SK-MEL-5 (cell line): ENCODE results near the gene EEF2KMT. TPM values are rescaled to one million over a fixed set of nuclear protein-coding genes. Genes with fewer than 3 reads are reported as not detected.
"Not testable (repeated sequence)": the region's sequence is repeated elsewhere in the genome, so short reads cannot be mapped to it uniquely, and the experiment has no call there.

Source experiments
- DNase-seq: peaks from one replicate; pipeline ENCODE4 v3.0.0-alpha.2; 2016; ENCODE audit warnings: low read depth, low spot score
- in situ Hi-C: cut with HindIII; loops from 2 replicates; pipeline ENCODE4 v1.10.0; 2016; ENCODE audit warnings: low sequenced_read_pairs, high pct_unique_total_duplicates, low pct_unique_long_range_greater_than_20kb
- polyA plus RNA-seq, 2 experiments: library from polyadenylated mRNA; depleted of rRNA; stranded (reverse); fragments of >200 nt; gene quantifications; 2 replicates each; pipeline ENCODE4 v1.2.3, GENCODE V29; 2015
- total RNA-seq: library from RNA; depleted of rRNA; stranded (reverse); fragments of >200 nt; shearing (Covaris generic); gene quantifications from 2 replicates; pipeline ENCODE4 v1.2.3, GENCODE V29; 2014; rRNA removed

Gene EEF2KMT, protein sequence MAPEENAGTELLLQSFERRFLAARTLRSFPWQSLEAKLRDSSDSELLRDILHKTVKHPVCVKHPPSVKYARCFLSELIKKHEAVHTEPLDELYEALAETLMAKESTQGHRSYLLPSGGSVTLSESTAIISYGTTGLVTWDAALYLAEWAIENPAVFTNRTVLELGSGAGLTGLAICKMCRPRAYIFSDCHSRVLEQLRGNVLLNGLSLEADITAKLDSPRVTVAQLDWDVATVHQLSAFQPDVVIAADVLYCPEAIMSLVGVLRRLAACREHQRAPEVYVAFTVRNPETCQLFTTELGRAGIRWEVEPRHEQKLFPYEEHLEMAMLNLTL
- 16.4 and 24.1 TPM in 2 replicates for total RNA-seq
- 25.7 and 29.0 TPM in 2 replicates for polyA plus RNA-seq (2015; cell fraction: cytosol; rRNA removed)
- 29.6 and 33.7 TPM in 2 replicates for polyA plus RNA-seq (2015; cell fraction: nucleus; rRNA removed)

DNA sequence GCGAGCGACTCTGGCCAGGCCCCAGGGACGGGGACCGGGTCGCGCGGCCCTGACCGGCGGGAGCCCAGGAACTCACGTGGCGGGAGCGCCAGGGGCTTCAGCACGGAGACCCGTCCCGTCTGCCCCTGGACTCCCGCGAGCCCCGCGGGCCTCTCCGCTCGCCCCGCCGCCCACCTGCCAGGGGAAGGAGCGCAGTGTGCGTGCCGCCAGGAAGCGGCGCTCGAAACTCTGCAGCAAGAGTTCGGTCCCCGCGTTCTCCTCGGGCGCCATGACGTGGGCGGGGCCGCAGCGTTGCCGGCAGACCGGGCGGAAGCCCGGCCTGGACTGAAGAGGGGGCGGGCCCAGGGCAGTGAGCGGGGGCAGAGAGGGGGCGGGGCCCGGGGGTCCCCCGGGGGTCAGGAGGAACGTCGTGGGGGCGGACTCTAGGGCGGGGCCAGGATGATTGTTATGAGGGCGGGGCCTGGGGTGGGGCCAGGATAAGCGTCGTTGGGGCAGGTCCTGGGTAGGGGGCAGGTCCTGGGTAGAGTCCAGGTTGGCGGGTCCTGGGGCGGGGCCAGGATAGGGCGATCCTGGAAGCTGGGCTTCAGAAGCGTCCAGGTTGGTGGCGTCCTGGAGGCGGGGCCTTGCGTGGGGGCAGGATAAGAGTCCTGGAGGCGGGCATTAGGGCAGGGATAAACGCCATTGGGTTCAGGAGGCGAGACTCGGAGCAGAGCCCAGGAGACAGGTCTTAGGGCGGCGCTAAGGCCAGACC is at the start of gene EEF2KMT:
Gene EEF2KMT, minus strand, starts transcription at position 326 of the 751 bp plus-strand sequence. Its CDS starts 56 bp downstream, at position 270.
- in situ Hi-C loops, result not testable (repeated sequence)
- peak; percentile 99 for DNase-seq

DNA sequence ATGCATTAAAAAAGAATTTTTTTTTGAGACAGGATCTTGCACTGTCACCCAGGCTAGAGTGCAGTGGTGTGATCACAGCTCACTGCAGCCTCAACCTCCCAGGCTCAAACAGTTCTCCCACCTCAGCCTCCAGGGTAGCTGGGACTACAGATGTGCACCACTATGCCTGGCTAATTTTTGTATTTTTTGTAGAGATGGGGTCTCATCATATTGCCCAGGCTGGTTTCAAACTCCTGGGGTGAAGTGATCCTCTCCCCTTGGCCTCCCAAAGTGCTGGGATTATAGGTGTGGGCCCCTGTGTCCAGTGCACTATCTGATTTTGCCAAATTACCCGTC is 47.0 kb upstream of the EEF2KMT start:
- in situ Hi-C loops, DNase-seq: not testable (repeated sequence)

DNA sequence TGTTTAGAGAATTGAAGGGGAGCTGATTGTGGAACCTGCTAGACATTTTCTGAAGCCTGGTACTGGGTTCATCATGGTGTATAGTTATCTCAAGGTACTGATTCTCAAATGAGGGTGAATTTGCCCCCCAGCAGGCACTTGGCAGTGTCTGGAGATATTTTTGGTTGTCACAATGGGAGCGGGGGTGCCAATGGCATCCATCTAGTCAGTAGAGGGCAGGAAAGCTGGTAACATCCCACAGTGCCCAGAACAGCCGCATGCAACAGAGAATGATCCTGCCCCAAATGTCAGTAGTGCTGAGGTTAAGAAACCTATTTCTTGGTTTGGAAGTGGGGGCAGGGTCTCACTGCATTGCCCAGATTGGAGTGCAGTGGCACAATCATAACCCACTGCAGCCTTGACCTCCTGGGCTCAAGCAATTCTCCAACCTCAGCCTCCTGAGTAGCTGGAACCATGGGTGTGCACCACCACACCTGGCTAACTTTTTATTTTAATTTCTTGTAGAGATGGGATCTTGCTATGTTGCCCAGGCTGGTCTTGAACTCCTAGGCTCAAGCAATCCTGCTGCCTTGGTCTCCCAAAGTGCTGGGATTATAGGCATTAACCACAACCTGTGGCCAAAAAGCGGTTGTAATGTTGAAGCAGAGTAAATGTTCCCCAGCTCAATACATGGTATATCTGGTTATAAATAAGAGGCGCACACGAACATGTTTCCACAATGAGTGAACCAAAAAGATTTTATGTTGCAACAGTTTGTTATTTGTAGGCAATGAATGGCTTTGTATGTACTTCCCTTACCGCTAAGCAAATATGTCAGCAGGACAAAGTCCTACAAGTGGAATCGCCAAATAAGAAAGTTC is 46.4 kb upstream of the EEF2KMT start:
- in situ Hi-C loops, result no loop called here
- DNase-seq, result no peak

DNA sequence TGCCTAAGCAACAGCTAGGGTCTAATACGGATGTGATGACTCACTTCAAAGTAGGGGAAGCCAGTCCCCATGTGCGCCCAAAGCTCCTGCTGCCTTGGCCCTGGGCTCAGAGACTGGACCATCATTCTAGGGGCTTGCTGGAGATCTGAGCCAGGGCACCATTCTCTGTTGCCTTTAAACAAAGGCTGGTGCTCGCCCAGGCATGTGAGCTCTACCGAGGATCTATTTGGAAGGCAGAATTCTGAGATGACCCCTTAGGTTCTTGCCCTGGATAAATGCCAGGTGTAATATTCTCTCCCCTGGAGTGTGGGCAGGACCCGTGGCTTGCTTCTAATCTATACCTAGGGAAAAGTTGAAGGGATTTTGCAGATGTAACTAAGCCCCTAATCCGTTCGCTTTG is 42.6 kb upstream of the EEF2KMT start:
- in situ Hi-C loops, DNase-seq: not testable (repeated sequence)

DNA sequence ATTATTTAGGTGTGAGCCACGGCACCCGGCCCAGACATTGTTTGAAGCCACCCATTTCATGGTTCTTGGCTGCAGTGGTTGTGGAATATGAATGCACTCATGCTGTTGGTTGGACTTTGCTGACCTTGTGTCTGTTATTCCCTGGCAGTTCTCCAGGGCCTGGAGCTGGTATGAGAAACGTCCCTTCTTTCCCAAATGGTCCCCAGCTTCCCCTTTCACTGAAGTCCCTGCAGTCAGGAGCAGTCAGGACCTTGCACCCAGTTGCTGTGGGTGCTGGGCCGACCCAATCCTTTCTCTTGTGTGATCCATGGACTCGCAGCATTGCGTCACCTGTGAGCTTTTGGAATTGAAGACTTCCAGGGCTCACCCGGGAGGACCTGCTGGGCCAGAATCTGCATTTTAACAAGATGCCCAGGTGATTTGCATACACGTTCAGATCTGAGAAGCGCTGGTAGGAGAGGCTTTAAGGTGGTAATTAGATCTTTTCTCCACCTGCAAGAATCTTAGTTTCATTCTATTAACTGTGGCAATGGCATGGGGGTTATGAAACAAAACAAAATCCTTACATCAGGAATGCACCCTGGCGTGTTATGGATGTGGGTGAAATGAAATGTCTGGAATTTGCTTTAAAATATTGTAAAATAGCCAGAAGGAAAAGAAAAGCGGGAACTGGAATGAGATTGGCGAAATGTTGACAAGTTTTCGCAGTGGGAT is 37.3 kb upstream of the EEF2KMT start:
- DNase-seq, in situ Hi-C loops: not testable (repeated sequence)

DNA sequence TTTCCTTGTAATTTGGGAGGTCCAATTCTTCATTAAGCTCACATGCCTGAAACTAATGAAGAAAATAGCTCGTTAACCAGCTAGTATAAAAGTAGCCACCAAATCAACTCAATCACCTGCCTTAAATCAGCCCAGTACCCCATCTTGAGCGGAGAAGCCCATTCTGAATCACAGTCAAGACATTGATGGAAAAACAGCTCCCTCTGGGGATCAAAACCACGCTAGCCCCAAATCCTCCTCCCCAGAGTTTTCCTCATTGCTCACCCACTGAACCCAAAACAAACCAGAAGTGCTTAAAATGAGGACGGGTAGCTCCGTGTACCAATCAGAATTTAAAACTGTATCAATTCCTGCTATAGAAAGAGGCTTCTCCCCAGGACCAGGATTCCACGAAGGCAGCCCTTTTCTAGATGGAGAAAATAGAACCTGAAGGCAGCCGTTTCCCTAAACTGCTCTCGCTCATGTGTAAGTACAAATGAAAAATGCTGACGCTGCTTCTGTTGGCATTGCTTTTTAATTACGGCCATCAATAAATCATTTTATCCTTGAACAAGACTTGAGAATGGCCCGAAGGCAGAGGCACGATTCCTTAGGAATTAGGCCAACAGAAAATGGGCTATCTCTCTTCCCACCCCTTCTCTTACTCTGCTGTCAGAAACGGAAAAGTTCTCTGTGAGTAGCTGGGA is 35.5 kb upstream of the EEF2KMT start:
- DNase-seq, result peak; percentile 1
- in situ Hi-C loops, result not testable (repeated sequence)

DNA sequence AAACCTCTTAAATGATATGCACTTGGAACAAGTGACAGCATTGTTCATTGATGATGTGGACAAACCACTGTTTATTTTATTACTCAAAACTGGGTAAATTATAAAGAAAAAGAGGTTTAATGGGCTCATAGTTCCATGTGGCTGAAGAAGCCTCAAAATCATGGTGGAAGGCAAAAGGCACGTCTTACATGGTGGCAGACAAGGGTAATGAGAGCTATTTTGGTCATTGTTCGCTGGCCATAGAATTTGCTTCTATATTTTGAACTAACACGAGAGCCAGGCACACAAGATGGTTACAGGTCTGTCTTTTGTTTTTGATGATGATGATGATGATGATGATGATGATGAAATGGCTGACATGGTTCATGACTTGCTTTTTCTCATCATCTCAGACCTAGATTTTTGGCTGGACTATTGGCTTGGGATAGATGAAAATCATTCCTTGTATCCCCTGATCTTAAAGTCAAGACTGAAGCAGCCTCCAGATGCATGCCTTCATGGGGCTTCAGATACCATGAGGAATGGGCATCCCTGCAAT is 33.9 kb upstream of the EEF2KMT start:
- in situ Hi-C loops, result not testable (repeated sequence)

DNA sequence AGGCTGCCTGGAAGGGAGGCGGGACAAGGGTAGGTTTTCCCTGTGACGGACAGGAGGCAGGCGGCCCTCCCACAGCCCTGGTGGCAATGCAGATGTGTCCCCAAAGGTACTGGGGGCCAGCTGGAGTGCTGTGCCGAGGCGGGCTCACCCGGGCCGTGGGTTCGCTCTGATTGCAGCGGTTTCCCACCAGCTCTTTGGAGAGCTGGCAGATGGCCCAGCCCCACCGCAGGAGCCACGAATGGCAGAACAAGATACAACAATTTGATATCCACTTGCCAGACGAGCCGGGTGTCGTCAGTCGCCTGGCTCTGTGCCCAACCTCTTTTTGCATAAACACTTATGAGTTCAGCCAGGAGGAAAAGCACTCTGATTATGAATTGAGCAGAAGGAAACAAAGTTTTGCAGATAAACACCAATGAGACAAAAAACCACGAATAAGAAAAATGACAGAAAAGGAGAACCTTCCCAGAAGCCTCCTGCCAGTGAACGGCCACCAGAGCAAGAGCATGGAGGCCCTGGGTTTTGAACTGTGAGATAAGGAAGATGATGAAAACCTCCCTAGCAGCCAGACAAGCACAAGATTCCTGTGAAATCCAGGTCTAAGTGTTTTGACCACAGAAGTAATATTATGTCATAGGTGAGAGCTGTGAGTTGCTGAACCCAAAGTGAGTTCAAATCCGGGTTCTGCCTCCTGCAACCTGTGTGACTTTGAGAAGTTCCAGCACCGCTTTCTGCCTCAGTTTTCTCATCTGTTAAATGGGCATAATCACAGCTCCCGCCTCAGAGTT is 19.9 kb upstream of the EEF2KMT start:
- in situ Hi-C loops, DNase-seq: not testable (repeated sequence)

More for the DNA sequence above, 33.9 kb upstream of the EEF2KMT start:
- DNase-seq, result not testable (repeated sequence)

DNA sequence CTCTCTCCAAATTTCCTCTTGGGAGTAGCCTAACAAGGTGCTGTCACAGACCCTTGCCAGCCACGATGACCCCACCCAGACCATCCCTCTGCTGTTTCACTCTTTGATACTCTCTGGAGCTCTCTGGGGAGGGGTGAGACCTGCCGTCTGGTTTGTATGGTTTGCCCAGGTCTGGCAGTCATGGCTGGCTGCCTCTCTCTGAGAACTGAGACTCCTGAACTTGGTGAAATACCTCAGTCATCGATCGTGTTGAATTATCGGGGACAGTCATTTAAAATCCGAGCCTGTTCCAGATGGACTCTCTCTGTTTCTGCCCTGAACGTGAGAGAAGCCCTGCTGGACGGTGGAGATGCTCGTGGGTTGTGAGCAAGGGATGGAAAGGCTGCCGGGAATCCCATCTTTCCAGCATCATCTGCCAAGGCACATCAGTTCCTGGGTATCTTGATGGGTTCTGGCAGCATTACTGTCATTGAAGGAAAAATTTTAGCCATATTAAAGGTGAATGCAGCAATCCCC is 19.2 kb upstream of the EEF2KMT start:
- DNase-seq, in situ Hi-C loops: not testable (repeated sequence)

DNA sequence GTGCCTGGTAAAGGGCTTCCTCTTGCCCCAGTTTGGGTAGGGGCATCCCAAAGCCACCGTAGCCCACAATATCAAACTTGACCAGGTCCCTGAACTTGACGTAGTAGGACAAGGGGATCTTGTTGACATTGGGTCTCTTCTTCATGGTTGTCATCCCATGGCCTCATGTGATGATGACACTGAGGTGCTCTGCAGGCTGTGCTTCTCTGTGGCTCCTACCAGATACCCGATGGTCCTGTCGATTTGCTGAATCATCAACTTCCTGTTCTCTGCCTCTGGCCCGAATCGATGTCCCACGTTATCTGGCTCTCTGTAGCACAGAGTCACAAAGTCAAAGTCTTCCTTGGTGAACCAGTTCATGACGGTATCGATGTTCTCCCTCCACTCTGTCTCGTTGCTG is 13.3 kb upstream of the EEF2KMT start:
- in situ Hi-C loops, DNase-seq: not testable (repeated sequence)

DNA sequence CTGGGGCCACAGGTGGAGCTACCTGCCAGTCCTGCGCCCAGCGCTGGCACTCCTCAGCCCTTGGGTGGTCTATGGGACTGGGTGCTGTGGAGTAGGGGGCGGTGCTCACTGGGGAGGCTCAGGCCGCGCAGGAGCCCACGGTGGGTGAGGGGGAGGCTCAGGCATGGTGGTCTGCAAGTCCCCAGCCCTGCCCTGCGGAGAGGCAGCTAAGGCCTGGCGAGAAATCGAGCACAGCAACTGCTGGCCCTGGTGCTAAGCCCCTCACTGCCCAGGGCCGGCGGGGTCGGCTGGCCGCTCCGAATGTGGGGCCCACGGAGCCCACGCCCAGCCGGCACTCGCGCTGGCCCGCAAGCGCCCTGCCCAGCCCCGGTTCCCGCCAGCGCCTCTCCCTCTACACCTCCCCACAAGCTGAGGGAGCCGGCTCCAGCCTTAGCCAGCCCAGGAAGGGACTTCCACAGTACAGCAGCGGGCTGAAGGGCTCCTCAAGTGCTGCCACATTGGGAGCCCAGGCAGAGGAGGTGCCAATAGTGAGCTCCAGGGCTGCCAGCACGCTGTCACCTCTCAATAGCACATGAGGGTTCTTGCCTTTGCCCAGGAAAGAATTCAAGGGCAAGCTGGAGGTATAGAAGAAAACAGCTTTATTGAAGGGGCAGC is 11.0 kb upstream of the EEF2KMT start:
- in situ Hi-C loops, result no loop called here
- no peak for DNase-seq

DNA sequence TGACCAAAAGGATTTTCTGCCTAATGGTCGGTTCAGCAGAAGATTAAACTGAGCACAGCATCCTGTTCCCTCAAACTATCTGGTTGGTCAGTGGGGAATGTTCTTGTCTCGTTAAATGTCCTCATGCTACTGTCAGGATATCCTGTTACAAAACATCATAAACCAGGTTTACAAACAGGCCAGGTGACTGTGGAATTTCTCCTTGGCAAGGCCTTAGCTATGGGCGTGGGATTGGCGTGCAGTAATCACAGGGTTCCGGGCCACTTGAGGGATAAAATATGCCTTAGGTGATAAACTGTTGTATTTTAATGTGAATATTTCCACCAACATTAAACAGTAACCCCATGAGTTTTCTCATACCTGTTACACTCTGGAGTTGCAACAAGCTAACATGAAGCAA is 7.4 kb upstream of the EEF2KMT start:
- DNase-seq, in situ Hi-C loops: not testable (repeated sequence)

DNA sequence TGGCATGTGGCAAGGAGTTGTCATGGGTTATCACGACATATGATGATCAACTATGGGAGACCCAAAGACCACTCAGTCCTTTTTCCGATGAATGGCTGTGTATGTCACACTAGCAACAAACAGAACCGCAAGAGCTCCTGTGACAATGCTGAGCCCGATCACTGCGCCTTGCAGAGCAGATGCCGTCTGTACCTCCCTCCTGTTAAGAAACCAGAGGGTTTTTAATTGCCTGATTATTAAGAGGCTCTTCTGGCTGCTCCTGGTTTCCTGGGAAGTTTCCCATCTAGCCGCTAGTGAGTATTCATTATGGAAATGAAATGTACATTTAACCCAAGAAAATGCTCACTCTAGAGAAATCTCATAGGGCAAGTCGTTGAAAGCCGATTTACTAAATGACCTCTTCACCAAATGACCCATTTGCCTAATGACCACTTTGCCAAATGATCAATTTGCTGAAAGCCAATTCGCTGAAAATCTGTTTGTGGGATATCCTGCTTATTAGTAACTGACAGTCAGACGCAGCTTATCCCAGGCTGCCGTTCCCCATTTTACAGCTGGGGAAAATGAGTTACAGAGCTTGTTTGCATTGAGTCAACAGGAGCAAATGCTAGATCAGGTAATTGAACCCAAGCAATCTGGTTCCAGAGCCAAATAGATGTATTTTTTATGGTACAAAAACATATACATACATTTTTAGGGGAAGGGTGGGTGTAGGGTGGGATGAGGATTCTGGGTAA is 5.9 kb upstream of the EEF2KMT start:
- in situ Hi-C loops, DNase-seq: not testable (repeated sequence)

DNA sequence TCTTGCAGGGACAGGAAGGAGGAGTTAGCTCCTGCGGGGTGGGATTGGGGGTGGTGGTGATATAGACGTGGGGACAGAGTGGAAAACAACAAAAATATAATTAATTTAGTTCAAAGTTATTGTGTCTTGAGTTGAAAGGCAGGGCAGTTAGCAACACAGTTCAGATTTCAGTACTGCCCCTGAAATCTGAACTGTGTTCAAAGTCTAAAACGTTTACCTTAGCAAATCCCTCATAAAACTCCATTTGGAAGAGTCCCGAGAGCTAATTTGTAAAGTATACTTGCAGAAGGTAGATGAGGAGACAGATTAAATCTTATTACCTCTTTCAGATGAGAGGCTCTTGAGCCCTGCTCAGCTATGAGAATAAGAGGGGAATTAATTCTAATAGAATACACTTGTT is 1.6 kb upstream of the EEF2KMT start:
- in situ Hi-C loops, DNase-seq: not testable (repeated sequence)
